IMR-90 (cell line): Measurements from ENCODE around the gene HOXB8. TPM values are rescaled to one million over a fixed set of nuclear protein-coding genes. Genes with fewer than 3 reads are reported as not detected.

Experiments used
- ATAC-seq: fragments of 200-7000 bp; cut with Tn5 transposase; 2 replicates; pipeline ENCODE4 v1.9.1; 2020; ENCODE audit warnings: low read depth, mild to moderate bottlenecking, moderate library complexity
- BruUV-seq: library from RNA; stranded (reverse); fragments of 400-500 nt; replicated peaks from 2 replicates; lab custom pipeline; 2021; lab: Mats Ljungman, UMichigan
- CTCF ChIA-PET: fragments of 300-600 bp; formaldehyde crosslinking; extraction: SDS; loops from one replicate; lab custom pipeline; 2021; ENCODE audit warnings: antibody characterized with exemption; lab: Yijun Ruan, JAX
- POLR2A ChIA-PET: fragments of 300-600 bp; sonication (Branson Sonifier 250); formaldehyde crosslinking; loops from one replicate; lab custom pipeline; 2022; ENCODE audit warnings: antibody characterized with exemption; ENCODE audit not compliant: unreplicated experiment; lab: Charles Lee
- DNase-seq: peaks from one replicate; pipeline ENCODE4 v3.0.0; 2013
- H2AFZ ChIP-seq: replicated peaks from 2 replicates; pipeline ENCODE3; 2013; ENCODE audit warnings: low read length, mild to moderate bottlenecking; ENCODE audit not compliant: poor library complexity
- H2AK5ac ChIP-seq: 2 replicates; pipeline ENCODE4 v1.6.1; 2013; ENCODE audit warnings: low read depth, low read length, inconsistent platforms
- H2AK9ac ChIP-seq: replicated peaks from 2 replicates; pipeline ENCODE3; 2013; ENCODE audit warnings: mild to moderate bottlenecking, low read depth, low read length, moderate library complexity; ENCODE audit not compliant: poor library complexity
- H2BK120ac ChIP-seq: 2 replicates; pipeline ENCODE4 v1.6.1; 2013; ENCODE audit warnings: low read depth, low read length, inconsistent platforms
- H2BK15ac ChIP-seq: 3 replicates; pipeline ENCODE4 v1.6.1; 2013; ENCODE audit warnings: low read depth, low read length, inconsistent platforms
- H2BK20ac ChIP-seq: 2 replicates; pipeline ENCODE4 v1.6.1; 2013; ENCODE audit warnings: low read depth, mild to moderate bottlenecking, inconsistent platforms, low read length, moderate library complexity
- H2BK5ac ChIP-seq: 2 replicates; pipeline ENCODE4 v1.6.1; 2013; ENCODE audit warnings: mild to moderate bottlenecking, low read depth, low read length, inconsistent platforms; ENCODE audit not compliant: poor library complexity, severe bottlenecking
- H3K14ac ChIP-seq: replicated peaks from 2 replicates; pipeline ENCODE4 v1.6.1; 2013; ENCODE audit warnings: low read depth, low read length, inconsistent platforms
- H3K18ac ChIP-seq: 2 replicates; pipeline ENCODE4 v1.6.1; 2013; ENCODE audit warnings: low read depth, low read length, control low read depth
- H3K23ac ChIP-seq: 2 replicates; pipeline ENCODE4 v1.6.1; 2013; ENCODE audit warnings: low read depth, low read length, inconsistent platforms
- H3K27ac ChIP-seq: 2 replicates; pipeline ENCODE4 v1.5.1; 2013; ENCODE audit warnings: mild to moderate bottlenecking, control low read depth, low read length; ENCODE audit not compliant: insufficient read depth
- H3K27me3 ChIP-seq: 2 replicates; pipeline ENCODE4 v1.6.1; 2013; ENCODE audit warnings: low read length; ENCODE audit not compliant: control insufficient read depth, insufficient read depth
- H3K36me3 ChIP-seq: 2 replicates; pipeline ENCODE4 v1.6.1; 2013; ENCODE audit warnings: low read length, mixed read lengths; ENCODE audit not compliant: control insufficient read depth, insufficient read depth
- H3K4ac ChIP-seq: 2 replicates; pipeline ENCODE4 v1.6.1; 2013; ENCODE audit warnings: low read depth, low read length, inconsistent platforms
- H3K4me1 ChIP-seq: 2 replicates; pipeline ENCODE4 v1.6.1; 2013; ENCODE audit warnings: low read length, mixed read lengths; ENCODE audit not compliant: control insufficient read depth, insufficient read depth
- H3K4me2 ChIP-seq: 2 replicates; pipeline ENCODE4 v1.6.1; 2013; ENCODE audit warnings: low read depth, mild to moderate bottlenecking, control low read depth, low read length, moderate library complexity
- H3K4me3 ChIP-seq: 2 replicates; pipeline ENCODE4 v1.5.1; 2013; ENCODE audit warnings: low read depth, mild to moderate bottlenecking, control low read depth, low read length, moderate library complexity; ENCODE audit not compliant: insufficient read depth
- H3K56ac ChIP-seq: 2 replicates; pipeline ENCODE4 v1.6.1; 2013; ENCODE audit warnings: low read length, inconsistent platforms; ENCODE audit not compliant: insufficient read depth; ENCODE audit errors: extremely low read depth
- H3K79me1 ChIP-seq, 2 experiments: 2 replicates each; pipeline ENCODE4 v1.6.1; 2013; ENCODE audit warnings: low read length in 2 of 2, inconsistent platforms in 1 of 2, low read depth in 1 of 2
- H3K9ac ChIP-seq: 2 replicates; pipeline ENCODE4 v1.6.1; 2013; ENCODE audit warnings: low read depth, low read length, control low read depth
- H3K9me1 ChIP-seq: 2 replicates; pipeline ENCODE4 v1.6.1; 2013; ENCODE audit warnings: low read length, inconsistent platforms; ENCODE audit not compliant: insufficient read depth
- H3K9me3 ChIP-seq: 2 replicates; pipeline ENCODE4 v1.6.1; 2013; ENCODE audit warnings: low read length; ENCODE audit not compliant: control insufficient read depth, insufficient read depth
- H4K20me1 ChIP-seq: 2 replicates; pipeline ENCODE4 v1.6.1; 2013; ENCODE audit warnings: low read length, inconsistent platforms; ENCODE audit not compliant: insufficient read depth
- H4K5ac ChIP-seq: 2 replicates; pipeline ENCODE4 v1.6.1; 2013; ENCODE audit warnings: mild to moderate bottlenecking, low read depth, low read length, control low read depth
- H4K8ac ChIP-seq, 2 experiments: 2 replicates each; pipeline ENCODE4 v1.6.1; 2013; ENCODE audit warnings: low read depth in 2 of 2, low read length in 2 of 2, control low read depth in 1 of 2, inconsistent platforms in 1 of 2
- H4K91ac ChIP-seq: 2 replicates; pipeline ENCODE4 v1.6.1; 2013; ENCODE audit warnings: low read depth, low read length, inconsistent platforms; ENCODE audit not compliant: insufficient read depth
- CHD1 ChIP-seq: IDR thresholded peaks from 2 replicates; pipeline ENCODE4 v1.6.1; 2012; ENCODE audit warnings: low read depth, low read length, improper control_type of control experiment
- FOS ChIP-seq: fragments of 150-350 bp; IDR thresholded peaks from 2 replicates; pipeline ENCODE4 v1.6.1; 2016; ENCODE audit warnings: low read depth, low read length
- RCOR1 ChIP-seq: IDR thresholded peaks from 2 replicates; pipeline ENCODE4 v1.6.1; 2012; ENCODE audit warnings: mild to moderate bottlenecking, low read length, improper control_type of control experiment; ENCODE audit not compliant: insufficient replicate concordance
- RFX5 ChIP-seq: IDR thresholded peaks from 2 replicates; pipeline ENCODE4 v1.8.0; 2012; ENCODE audit warnings: low read depth, mild to moderate bottlenecking, low read length, moderate library complexity
- SMC3 ChIP-seq: fragments of 150-350 bp; IDR thresholded peaks from 2 replicates; pipeline ENCODE4 v1.6.1; 2016; ENCODE audit warnings: low read depth, mild to moderate bottlenecking, antibody characterized with exemption, low read length, moderate library complexity
- WGBS, 2 experiments: methylation state at CpG; one replicate each; pipeline versions ENCODE4 v1.1.5 to v1.1.7; 2013; ENCODE audit warnings: missing lambda C conversion rate in 2 of 2; ENCODE audit not compliant: insufficient read length in 1 of 2; ENCODE audit errors: extremely low coverage in 2 of 2; 5-methylcytosine and 5-hydroxymethylcytosine counted together
- dilution Hi-C: fragments of 300-500 bp; cut with HindIII; formaldehyde crosslinking; loops from one replicate; pipeline ENCODE4 v1.14.3; 2018; ENCODE audit warnings: low sequenced_read_pairs; ENCODE audit not compliant: unreplicated experiment
- in situ Hi-C: fragments of 300-500 bp; cut with MboI; formaldehyde crosslinking; loops from 3 replicates; pipeline ENCODE4 v1.14.3; 2019; ENCODE audit warnings: low sequenced_read_pairs, inconsistent platforms, mixed read lengths
- intact Hi-C: fragments of 100-400 bp; cut with micrococcal nuclease; formaldehyde crosslinking; loops from 2 replicates; pipeline ENCODE4 v1.10.0; 2022
- polyA plus RNA-seq, 3 experiments: library from polyadenylated mRNA; depleted of rRNA; stranded (reverse); fragments of >200 nt; gene quantifications; 2 replicates each; pipeline ENCODE4 v1.2.3, GENCODE V29; 2012; ENCODE audit warnings: low replicate concordance in 1 of 3
- total RNA-seq: library from RNA; depleted of rRNA; stranded (reverse); fragments of >200 nt; gene quantifications from 2 replicates; pipeline ENCODE4 v1.2.3, GENCODE V29; 2012
- TF ChIP-seq, protein P1 (sequence below): fragments of 150-350 bp; IDR thresholded peaks from 2 replicates; pipeline ENCODE4 v1.6.1; 2016; ENCODE audit warnings: low read depth, mild to moderate bottlenecking, low read length, moderate library complexity, borderline replicate concordance
- TF ChIP-seq, protein P2 (sequence below): conservative IDR thresholded peaks from 2 replicates; pipeline ENCODE4 v1.5.1; 2012; ENCODE audit warnings: mild to moderate bottlenecking, low read depth, low read length, improper control_type of control experiment
- TF ChIP-seq, protein P3 (sequence below): fragments of 150-350 bp; IDR thresholded peaks from 2 replicates; pipeline ENCODE4 v1.6.1; 2017; ENCODE audit warnings: mild to moderate bottlenecking, antibody characterized with exemption, low read length, low read depth

Gene HOXB8
- total and polyA plus RNA-seq, 2 of the 4 experiments (the other 2 are of a cell fraction) = 0.54 to 5.3 TPM

DNA sequence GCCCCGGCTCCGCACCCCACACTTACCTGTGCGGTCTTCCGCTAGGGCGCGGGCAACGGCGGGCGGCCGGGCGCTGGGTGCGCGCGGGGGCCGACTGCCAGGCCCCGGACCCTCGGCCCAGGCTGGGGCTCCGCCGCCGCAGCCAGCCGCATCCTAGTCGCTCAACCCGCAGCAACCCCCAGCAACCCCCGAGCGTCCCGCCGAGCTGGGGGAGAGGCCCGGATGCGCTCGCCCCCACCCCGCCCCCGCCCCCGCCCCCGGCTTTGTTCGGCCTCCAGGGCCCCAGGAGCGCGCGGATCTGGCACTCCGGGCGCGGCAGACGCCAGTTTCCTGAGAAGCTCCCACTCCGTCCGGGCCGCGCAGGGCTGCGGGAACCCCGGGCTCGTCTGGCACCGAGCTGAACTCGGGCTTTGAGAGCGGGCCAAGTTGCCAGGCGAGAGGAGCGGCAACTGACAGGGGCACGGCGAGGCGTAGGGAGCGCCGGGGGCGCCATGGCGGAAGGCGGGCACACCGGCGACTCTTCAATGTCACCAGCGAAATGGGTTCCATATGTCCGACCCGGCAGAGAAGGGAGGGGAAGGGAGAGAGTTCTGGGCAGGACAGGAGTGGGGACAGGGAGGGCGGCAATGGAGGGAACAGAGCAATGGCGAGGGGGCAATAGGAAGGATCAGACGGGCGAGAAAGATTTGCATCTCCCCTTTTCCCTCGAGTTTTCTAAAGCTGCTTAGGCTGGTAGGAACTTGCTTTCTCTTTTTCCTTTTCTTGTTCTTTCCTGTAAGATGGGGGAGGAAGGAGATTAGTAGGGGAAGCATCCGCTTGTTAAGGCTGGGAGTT is 50.7 kb downstream of the HOXB8 start (continued):
- TF ChIP-seq, protein P1, sequence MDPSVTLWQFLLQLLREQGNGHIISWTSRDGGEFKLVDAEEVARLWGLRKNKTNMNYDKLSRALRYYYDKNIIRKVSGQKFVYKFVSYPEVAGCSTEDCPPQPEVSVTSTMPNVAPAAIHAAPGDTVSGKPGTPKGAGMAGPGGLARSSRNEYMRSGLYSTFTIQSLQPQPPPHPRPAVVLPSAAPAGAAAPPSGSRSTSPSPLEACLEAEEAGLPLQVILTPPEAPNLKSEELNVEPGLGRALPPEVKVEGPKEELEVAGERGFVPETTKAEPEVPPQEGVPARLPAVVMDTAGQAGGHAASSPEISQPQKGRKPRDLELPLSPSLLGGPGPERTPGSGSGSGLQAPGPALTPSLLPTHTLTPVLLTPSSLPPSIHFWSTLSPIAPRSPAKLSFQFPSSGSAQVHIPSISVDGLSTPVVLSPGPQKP = no peak

DNA sequence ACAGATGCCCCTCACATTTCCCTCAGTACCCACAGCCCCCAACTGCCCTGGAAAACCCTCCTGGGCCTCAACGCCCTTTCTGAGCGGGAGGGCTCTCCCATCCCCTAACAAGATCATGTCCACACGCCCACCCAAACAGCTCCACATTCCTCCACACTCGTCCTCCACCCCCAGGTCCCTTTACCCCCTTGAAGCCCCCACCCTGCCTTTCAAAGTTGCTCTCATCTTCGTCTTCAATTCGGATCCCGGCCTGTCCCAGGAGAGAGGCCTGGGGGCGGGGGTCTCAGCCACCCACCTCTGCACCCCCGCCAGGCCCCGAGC is 51.3 kb downstream of the HOXB8 start:
- peak overlapping the region; percentile 93 for H3K27ac ChIP-seq
- H3K18ac ChIP-seq = peak overlapping the region; percentile 81
- CTCF ChIA-PET = interaction anchor here (0.6 kb wide), 1 partner anchor 677 kb away, joined by 6 read pairs; no protein-coding TSS in a partner anchor
- peak overlapping the region in 1 of 2 experiments; percentile 73; a peak in 1 of 4 replicates for H4K8ac ChIP-seq
- no peaks in the 10 kb centered on the region for H3K27me3 ChIP-seq
- H3K9me1 ChIP-seq = peaks cover 23% of the 10 kb centered on the region
- H4K5ac ChIP-seq = peak overlapping the region; percentile 86; the same call in 1 of the 2 replicates
- intact Hi-C loops = no loop called here
- peak overlapping the region; percentile 71 for H2AK9ac ChIP-seq
- H3K9ac ChIP-seq = peak overlapping the region; percentile 78
- peaks cover 34% of the 10 kb centered on the region for H4K20me1 ChIP-seq
- peak overlapping the region; percentile 91 for H3K14ac ChIP-seq
- H2AK5ac ChIP-seq = peak overlapping the region; percentile 69
- peaks cover 76% of the 10 kb centered on the region for H3K4me1 ChIP-seq
- H2BK120ac ChIP-seq = peak overlapping the region; percentile 29; the same call in 1 of the 2 replicates
- peak overlapping the region; percentile 42 for H4K91ac ChIP-seq
- WGBS, 2 experiments = 0% methylated on average over 4 of the region's 10 CpGs; no CpG with 5 or more reads in 1 of the 2 experiments
- no peak for ATAC-seq
- H2AFZ ChIP-seq = no peak overlapping the region
- peak overlapping the region; percentile 80 for H2BK5ac ChIP-seq
- peak overlapping the region; percentile 96 for H3K23ac ChIP-seq
- peak overlapping the region; percentile 88 for H3K4me2 ChIP-seq
- H2BK15ac ChIP-seq = peak overlapping the region; percentile 6; the same call in 1 of the 3 replicates
- peak overlapping the region; percentile 19; the same call in 1 of the 2 replicates for H3K56ac ChIP-seq
- H2BK20ac ChIP-seq = no peak overlapping the region
- BruUV-seq = no TSS peak
- peak overlapping the region; percentile 91 for H3K4ac ChIP-seq
- H3K9me3 ChIP-seq = no peaks in the 10 kb centered on the region
- dilution Hi-C loops = no loop called here
- H3K36me3 ChIP-seq = peaks cover 39% of the 10 kb centered on the region; the same call in 1 of the 2 replicates
- peaks cover 0 to 24% of the 10 kb centered on the region in 2 experiments; a peak in 2 of 4 replicates for H3K79me1 ChIP-seq
- DNase-seq = no peak
- in situ Hi-C loops = no loop called here
- H3K4me3 ChIP-seq = peak overlapping the region; percentile 46
- POLR2A ChIA-PET = interaction anchor here (0.5 to 0.9 kb wide), 3 partner anchors 14 to 437 kb away, joined by 3 to 9 read pairs (median 3); no protein-coding TSS in a partner anchor
- TF ChIP-seq, protein P2, sequence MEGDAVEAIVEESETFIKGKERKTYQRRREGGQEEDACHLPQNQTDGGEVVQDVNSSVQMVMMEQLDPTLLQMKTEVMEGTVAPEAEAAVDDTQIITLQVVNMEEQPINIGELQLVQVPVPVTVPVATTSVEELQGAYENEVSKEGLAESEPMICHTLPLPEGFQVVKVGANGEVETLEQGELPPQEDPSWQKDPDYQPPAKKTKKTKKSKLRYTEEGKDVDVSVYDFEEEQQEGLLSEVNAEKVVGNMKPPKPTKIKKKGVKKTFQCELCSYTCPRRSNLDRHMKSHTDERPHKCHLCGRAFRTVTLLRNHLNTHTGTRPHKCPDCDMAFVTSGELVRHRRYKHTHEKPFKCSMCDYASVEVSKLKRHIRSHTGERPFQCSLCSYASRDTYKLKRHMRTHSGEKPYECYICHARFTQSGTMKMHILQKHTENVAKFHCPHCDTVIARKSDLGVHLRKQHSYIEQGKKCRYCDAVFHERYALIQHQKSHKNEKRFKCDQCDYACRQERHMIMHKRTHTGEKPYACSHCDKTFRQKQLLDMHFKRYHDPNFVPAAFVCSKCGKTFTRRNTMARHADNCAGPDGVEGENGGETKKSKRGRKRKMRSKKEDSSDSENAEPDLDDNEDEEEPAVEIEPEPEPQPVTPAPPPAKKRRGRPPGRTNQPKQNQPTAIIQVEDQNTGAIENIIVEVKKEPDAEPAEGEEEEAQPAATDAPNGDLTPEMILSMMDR = no peak
- TF ChIP-seq SMC3 (no peak), RCOR1 (no peak), RFX5 (no peak), FOS (no peak), CHD1 (no peak)
- TF ChIP-seq, protein P1 = no peak
- TF ChIP-seq, protein P3, sequence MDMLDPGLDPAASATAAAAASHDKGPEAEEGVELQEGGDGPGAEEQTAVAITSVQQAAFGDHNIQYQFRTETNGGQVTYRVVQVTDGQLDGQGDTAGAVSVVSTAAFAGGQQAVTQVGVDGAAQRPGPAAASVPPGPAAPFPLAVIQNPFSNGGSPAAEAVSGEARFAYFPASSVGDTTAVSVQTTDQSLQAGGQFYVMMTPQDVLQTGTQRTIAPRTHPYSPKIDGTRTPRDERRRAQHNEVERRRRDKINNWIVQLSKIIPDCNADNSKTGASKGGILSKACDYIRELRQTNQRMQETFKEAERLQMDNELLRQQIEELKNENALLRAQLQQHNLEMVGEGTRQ = no peak
